Stimulated activated CD8-positive, alpha-beta memory T cell treated with anti-CD3 and anti-CD28 coated beads, Interleukin-7, amount 100 ng/mL, for 24 hours (primary cell): ENCODE measurements around the gene MPC1.
"Not testable (repeated sequence)": the region's sequence is repeated elsewhere in the genome, so short reads cannot be mapped to it uniquely, and the experiment has no call there.

Source experiments
- DNase-seq: peaks from one replicate; pipeline ENCODE4 v3.0.0-alpha.2; 2020; ENCODE audit warnings: low read depth

MPC1 gene

GRCh38 chr6:166344921-166345320, 37.8 kb downstream of the MPC1 start:
- DNase-seq = not testable (repeated sequence)

GRCh38 chr6:166344240-166344639, 38.5 kb downstream of the MPC1 start:
- DNase-seq = no peak

GRCh38 chr6:166343150-166343487, 39.6 kb downstream of the MPC1 start:
- no peak for DNase-seq

GRCh38 chr6:166342349-166343149, 40.2 kb downstream of the MPC1 start, which contains the start of gene SFT2D1:
SFT2D1 (minus strand) TSS chr6:166342545; CDS start chr6:166342481, 64 bp downstream.
- peak; percentile 72 for DNase-seq

- no peak for DNase-seq
Observed at GRCh38 chr6:166341977-166342348, 40.8 kb downstream of the MPC1 start.

GRCh38 chr6:166341464-166341863, 41.3 kb downstream of the MPC1 start:
- no peak for DNase-seq

GRCh38 chr6:166338854-166339253, 43.9 kb downstream of the MPC1 start:
- no peak for DNase-seq

- no peak for DNase-seq
Observed at GRCh38 chr6:166336847-166337246, 45.9 kb downstream of the MPC1 start.

GRCh38 chr6:166335378-166336302, 47.1 kb downstream of the MPC1 start:
- DNase-seq = no peak

GRCh38 chr6:166334878-166335277, 47.9 kb downstream of the MPC1 start:
- no peak for DNase-seq

GRCh38 chr6:166333172-166333995, 49.4 kb downstream of the MPC1 start:
- no peak for DNase-seq

GRCh38 chr6:166331503-166332415, 51.0 kb downstream of the MPC1 start:
- no peak for DNase-seq

GRCh38 chr6:166330612-166331011, 52.1 kb downstream of the MPC1 start:
- no peak for DNase-seq

GRCh38 chr6:166325383-166326042, 57.2 kb downstream of the MPC1 start:
- DNase-seq = no peak

- DNase-seq = no peak
Observed at GRCh38 chr6:166323395-166323794, 59.3 kb downstream of the MPC1 start.

- no peak for DNase-seq
Observed at GRCh38 chr6:166318649-166319600, 63.8 kb downstream of the MPC1 start.

GRCh38 chr6:166318227-166318626, 64.5 kb downstream of the MPC1 start:
- DNase-seq = no peak

- DNase-seq = no peak
Observed at GRCh38 chr6:166317261-166318212, 65.2 kb downstream of the MPC1 start.
